Endothelial cell of umbilical vein (primary cell): ENCODE results near the gene PSME3. TPM values are rescaled to one million over a fixed set of nuclear protein-coding genes. Genes with fewer than 3 reads are reported as not detected.

ENCODE experiments used
- BruUV-seq: library from RNA; stranded (reverse); fragments of 400-500 nt; replicated peaks from 2 replicates; lab custom pipeline; 2021; lab: Mats Ljungman, UMichigan
- CTCF ChIA-PET: fragments of 300-600, 350-600 bp; sonication (Branson Sonifier 250); formaldehyde crosslinking; loops from one replicate; lab custom pipeline; 2021; ENCODE audit warnings: antibody characterized with exemption, inconsistent platforms; lab: Charles Lee
- POLR2A ChIA-PET: fragments of 300-600, 350-600 bp; sonication (Branson Sonifier 250); formaldehyde crosslinking; loops from one replicate; lab custom pipeline; 2021; ENCODE audit warnings: antibody characterized with exemption, inconsistent platforms; lab: Charles Lee
- DNase-seq: peaks from one replicate; pipeline ENCODE4 v3.0.0-alpha.2; 2011; ENCODE audit warnings: low read depth, low spot score
- FAIRE-seq: peaks from 2 replicates; lab custom pipeline; 2011; peaks lifted over from hg19 to GRCh38; lab: Jason Lieb, UNC
- H2AFZ ChIP-seq: 2 replicates; pipeline ENCODE4 v1.6.0; 2012; ENCODE audit warnings: low read depth, low read length, control low read depth, inconsistent platforms
- H3K27ac ChIP-seq: 2 replicates; pipeline ENCODE4 v1.5.1; 2011; ENCODE audit warnings: low read depth, mild to moderate bottlenecking, control low read depth, low read length, moderate library complexity; ENCODE audit not compliant: insufficient read depth
- H3K27me3 ChIP-seq, 2 experiments: 2 replicates each; pipeline versions ENCODE4 v1.6.0 to v1.6.1; 2011; ENCODE audit warnings: low read length in 2 of 2, mixed read lengths in 1 of 2; ENCODE audit not compliant: control insufficient read depth in 2 of 2, insufficient read depth in 2 of 2
- H3K36me3 ChIP-seq, 2 experiments: 2 replicates in 1 of 2; 3 replicates in 1 of 2; pipeline ENCODE4 v1.5.1; 2011; ENCODE audit warnings: low read length in 2 of 2, mild to moderate bottlenecking in 1 of 2, moderate library complexity in 1 of 2; ENCODE audit not compliant: control insufficient read depth in 2 of 2, insufficient read depth in 2 of 2; ENCODE audit errors: extremely low read depth in 1 of 2
- H3K4me1 ChIP-seq: 3 replicates; pipeline ENCODE4 v1.5.1; 2011; ENCODE audit warnings: mild to moderate bottlenecking, low read length; ENCODE audit not compliant: control insufficient read depth, insufficient read depth; ENCODE audit errors: extremely low read depth
- H3K4me2 ChIP-seq: 2 replicates; pipeline ENCODE4 v1.6.1; 2011; ENCODE audit warnings: low read length, control low read depth, mixed read lengths; ENCODE audit not compliant: insufficient read depth
- H3K4me3 ChIP-seq, 3 experiments: fragments of 200-600 bp in 1 of 3; sonication (generic), shearing (Covaris generic) in 1 of 3; replicated peaks in 1 of 3; 2 replicates each; pipeline ENCODE4 v1.5.1; 2011 to 2016; ENCODE audit warnings: control low read depth in 3 of 3, low read length in 3 of 3, mild to moderate bottlenecking in 2 of 3, inconsistent platforms in 1 of 3, low read depth in 1 of 3, moderate library complexity in 1 of 3; ENCODE audit not compliant: insufficient read depth in 1 of 3
- H3K79me2 ChIP-seq: 2 replicates; pipeline ENCODE4 v1.6.0; 2012; ENCODE audit warnings: low read length, inconsistent platforms; ENCODE audit not compliant: control insufficient read depth, insufficient read depth
- H3K9ac ChIP-seq: replicated peaks from 2 replicates; pipeline ENCODE3; 2011; ENCODE audit warnings: low read length, control low read depth; ENCODE audit not compliant: insufficient read depth; ENCODE audit errors: extremely low read depth
- H3K9me1 ChIP-seq: replicated peaks from 3 replicates; pipeline ENCODE4 v1.6.0; 2011; ENCODE audit warnings: mild to moderate bottlenecking, low read length; ENCODE audit not compliant: control insufficient read depth, insufficient read depth; ENCODE audit errors: extremely low read depth
- H3K9me3 ChIP-seq: replicated peaks from 2 replicates; pipeline ENCODE4 v1.5.1; 2012; ENCODE audit warnings: low read length, inconsistent platforms; ENCODE audit not compliant: control insufficient read depth, insufficient read depth
- H4K20me1 ChIP-seq: replicated peaks from 2 replicates; pipeline ENCODE3; 2011; ENCODE audit warnings: mild to moderate bottlenecking, low read length; ENCODE audit not compliant: control insufficient read depth, insufficient read depth; ENCODE audit errors: extremely low read depth
- EZH2 ChIP-seq: IDR thresholded peaks from 2 replicates; pipeline ENCODE4 v1.6.1; 2012; ENCODE audit warnings: borderline replicate concordance, low read depth, mild to moderate bottlenecking, moderate library complexity, low read length, inconsistent platforms; ENCODE audit not compliant: severe bottlenecking
- FOS ChIP-seq: IDR thresholded peaks from 2 replicates; pipeline ENCODE4 v1.6.1; 2011; ENCODE audit warnings: mild to moderate bottlenecking, low read length, moderate library complexity, borderline replicate concordance; ENCODE audit not compliant: insufficient read depth
- GATA2 ChIP-seq: IDR thresholded peaks from 2 replicates; pipeline ENCODE4 v1.7.0; 2011; ENCODE audit warnings: low read depth, mild to moderate bottlenecking, moderate library complexity, mixed read lengths, low read length; ENCODE audit not compliant: insufficient read length, insufficient read depth
- JUN ChIP-seq: IDR thresholded peaks from 2 replicates; pipeline ENCODE4 v1.6.1; 2011; ENCODE audit warnings: borderline replicate concordance, low read depth; ENCODE audit not compliant: insufficient read length, insufficient read depth
- MYC ChIP-seq: IDR thresholded peaks from one replicate; pipeline ENCODE4 v1.6.1; 2011; ENCODE audit warnings: mild to moderate bottlenecking, low read depth, low read length
- POLR2A ChIP-seq: IDR thresholded peaks from 2 replicates; pipeline ENCODE4 v1.6.1; 2012; ENCODE audit warnings: low read depth, mild to moderate bottlenecking, control low read depth, low read length
- POLR2AphosphoS5 ChIP-seq: IDR thresholded peaks from 2 replicates; pipeline ENCODE4 v1.6.1; 2012; ENCODE audit warnings: low read depth, mild to moderate bottlenecking, control low read depth, low read length, moderate library complexity; ENCODE audit not compliant: insufficient read depth
- dilution Hi-C: fragments of 300-500 bp; cut with MboI; formaldehyde crosslinking; loops from one replicate; pipeline ENCODE4 v1.15.0; 2019; ENCODE audit warnings: low sequenced_read_pairs; ENCODE audit not compliant: extremely low pct_ligation_motif_present
- intact Hi-C: fragments of 100-400 bp; cut with micrococcal nuclease; formaldehyde crosslinking; loops from one replicate; pipeline ENCODE4 v1.10.0; 2022
- polyA plus RNA-seq, 4 experiments: library from polyadenylated mRNA; depleted of rRNA in 3 of 4; stranded (reverse) in 3 of 4; unstranded in 1 of 4; fragments of >200 nt; gene quantifications; 2 replicates each; pipeline versions ENCODE4 v1.2.1 to v1.2.3, GENCODE V29; 2011 to 2012; ENCODE audit warnings: missing spikeins in 1 of 4
- total RNA-seq: library from RNA; stranded (reverse); gene quantifications from 2 replicates; pipeline ENCODE4 v1.2.3, GENCODE V29; 2021
- TF ChIP-seq, protein P1 (sequence below), 2 donors: IDR thresholded peaks; 1 replicate in 1 of 2; 2 replicates in 1 of 2; pipeline ENCODE4 v1.5.1; 2011; ENCODE audit warnings: low read length in 2 of 2, mild to moderate bottlenecking in 2 of 2, moderate library complexity in 2 of 2, control low read depth in 1 of 2, inconsistent platforms in 1 of 2, low read depth in 1 of 2; ENCODE audit not compliant: insufficient read depth in 1 of 2; ENCODE audit errors: extremely low read depth in 1 of 2
- TF ChIP-seq, protein P2 (sequence below): IDR thresholded peaks from 2 replicates; pipeline ENCODE4 v1.6.1; 2011; ENCODE audit not compliant: insufficient read depth, insufficient read length

Gene PSME3
- total and polyA plus RNA-seq, 2 donors (not counting 3 experiments of a cell fraction or from before 2014, with no cell fraction given), result 98.4 to 126 TPM

DNA sequence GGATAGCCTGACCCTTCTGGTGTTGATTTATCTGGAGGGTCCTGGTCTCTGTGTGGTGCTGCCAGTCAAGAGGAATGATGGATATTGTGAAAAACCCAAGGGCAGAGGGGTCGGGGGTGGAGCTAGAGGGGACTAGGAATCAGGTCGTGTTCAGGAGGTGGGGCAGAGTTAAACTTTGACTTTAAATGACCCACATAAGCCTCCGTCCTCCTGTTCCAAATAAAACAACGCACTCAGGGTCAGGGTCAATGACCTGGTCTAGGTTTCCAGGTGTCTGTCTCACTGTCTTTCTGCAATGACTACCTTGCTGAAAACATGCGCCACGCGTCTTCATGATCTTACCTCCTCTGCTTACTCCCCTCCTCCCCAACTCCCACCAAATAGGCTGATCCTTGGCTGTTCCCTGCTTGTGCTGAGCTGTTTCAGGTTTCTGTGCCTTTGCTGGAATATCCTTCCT is 32.5 kb downstream of the PSME3 start:
- no TSS peak for BruUV-seq
- ChIA-PET CTCF (no interaction called here), POLR2A (no interaction called here)
- Histone ChIP-seq H2AFZ (no peak overlapping the region), H3K79me2 (no peaks in the 10 kb centered on the region), H3K4me2 (no peak overlapping the region), H3K4me3 (no peak overlapping the region), H3K9me3 (no peaks in the 10 kb centered on the region), H3K36me3 (no peaks in the 10 kb centered on the region), H4K20me1 (no peaks in the 10 kb centered on the region), H3K4me1 (no peaks in the 10 kb centered on the region), H3K9ac (no peak overlapping the region), H3K27me3 (peaks cover 0 to 4% of the 10 kb centered on the region in 2 experiments), H3K27ac (no peak overlapping the region), H3K9me1 (no peaks in the 10 kb centered on the region)
- dilution Hi-C loops (no loop called here), intact Hi-C loops (no loop called here)
- FAIRE-seq (no peak), DNase-seq (no peak)
- TF ChIP-seq, protein P1, sequence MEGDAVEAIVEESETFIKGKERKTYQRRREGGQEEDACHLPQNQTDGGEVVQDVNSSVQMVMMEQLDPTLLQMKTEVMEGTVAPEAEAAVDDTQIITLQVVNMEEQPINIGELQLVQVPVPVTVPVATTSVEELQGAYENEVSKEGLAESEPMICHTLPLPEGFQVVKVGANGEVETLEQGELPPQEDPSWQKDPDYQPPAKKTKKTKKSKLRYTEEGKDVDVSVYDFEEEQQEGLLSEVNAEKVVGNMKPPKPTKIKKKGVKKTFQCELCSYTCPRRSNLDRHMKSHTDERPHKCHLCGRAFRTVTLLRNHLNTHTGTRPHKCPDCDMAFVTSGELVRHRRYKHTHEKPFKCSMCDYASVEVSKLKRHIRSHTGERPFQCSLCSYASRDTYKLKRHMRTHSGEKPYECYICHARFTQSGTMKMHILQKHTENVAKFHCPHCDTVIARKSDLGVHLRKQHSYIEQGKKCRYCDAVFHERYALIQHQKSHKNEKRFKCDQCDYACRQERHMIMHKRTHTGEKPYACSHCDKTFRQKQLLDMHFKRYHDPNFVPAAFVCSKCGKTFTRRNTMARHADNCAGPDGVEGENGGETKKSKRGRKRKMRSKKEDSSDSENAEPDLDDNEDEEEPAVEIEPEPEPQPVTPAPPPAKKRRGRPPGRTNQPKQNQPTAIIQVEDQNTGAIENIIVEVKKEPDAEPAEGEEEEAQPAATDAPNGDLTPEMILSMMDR (IDR thresholded peaks at IDR 0.05; ENCODE audit: extremely low read depth in 1 of 2, insufficient read depth in 1 of 2, low read depth in 1 of 2, low read length in 2 of 2), result no peak

DNA sequence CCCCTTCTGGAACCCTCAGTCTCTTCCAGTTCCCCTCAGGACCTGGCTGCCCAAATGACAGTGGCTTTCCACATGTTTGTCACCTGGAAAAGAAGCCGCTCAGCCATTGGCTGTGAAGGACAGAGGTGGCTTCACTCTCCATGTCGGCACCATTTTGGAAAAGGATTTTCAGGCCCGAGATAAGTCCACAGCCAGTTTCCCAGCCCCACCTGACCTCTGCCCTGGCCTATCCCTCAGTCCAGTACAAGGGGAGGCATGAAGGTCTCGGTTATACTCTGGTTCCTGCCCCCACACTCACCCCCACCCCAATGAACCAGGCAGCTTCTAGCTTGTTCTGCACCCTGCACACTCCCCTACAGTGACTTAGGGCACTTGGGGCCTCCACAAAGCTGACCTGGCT is 33.0 kb downstream of the PSME3 start:
- intact Hi-C loops (no loop called here), dilution Hi-C loops (no loop called here)
- no TSS peak for BruUV-seq
- DNase-seq, result no peak
- H3K27me3 ChIP-seq, result peaks cover 0 to 4% of the 10 kb centered on the region in 2 experiments
- no peak overlapping the region for H3K9ac ChIP-seq
- H3K27ac ChIP-seq, result no peak overlapping the region
- H4K20me1 ChIP-seq, result no peaks in the 10 kb centered on the region
- H3K36me3 ChIP-seq, result no peaks in the 10 kb centered on the region
- no peak overlapping the region for H3K4me2 ChIP-seq
- TF ChIP-seq POLR2AphosphoS5 (no peak), MYC (no peak), EZH2 (no peak), FOS (no peak), JUN (no peak), GATA2 (no peak), POLR2A (no peak)
- TF ChIP-seq, protein P2, sequence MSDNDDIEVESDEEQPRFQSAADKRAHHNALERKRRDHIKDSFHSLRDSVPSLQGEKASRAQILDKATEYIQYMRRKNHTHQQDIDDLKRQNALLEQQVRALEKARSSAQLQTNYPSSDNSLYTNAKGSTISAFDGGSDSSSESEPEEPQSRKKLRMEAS, result no peak
- TF ChIP-seq, protein P1 (IDR thresholded peaks at IDR 0.05; ENCODE audit: extremely low read depth in 1 of 2, insufficient read depth in 1 of 2, low read depth in 1 of 2, low read length in 2 of 2), result no peak
- no peak for FAIRE-seq
- no peak overlapping the region for H3K4me3 ChIP-seq
- H3K4me1 ChIP-seq, result no peaks in the 10 kb centered on the region
- ChIA-PET CTCF (interaction anchor here (1.2 kb wide), 1 partner anchor 18 kb away, joined by 3 read pairs; no protein-coding TSS in a partner anchor), POLR2A (no interaction called here)
- no peaks in the 10 kb centered on the region for H3K9me1 ChIP-seq
- H3K9me3 ChIP-seq, result no peaks in the 10 kb centered on the region
- no peak overlapping the region for H2AFZ ChIP-seq
- H3K79me2 ChIP-seq, result no peaks in the 10 kb centered on the region
